IMR-90 (cell line): ENCODE data around the gene OR10AD1. TPM values are rescaled to one million over a fixed set of nuclear protein-coding genes. Genes with fewer than 3 reads are reported as not detected.
A peak's percentile ranks its signal among the peaks of the same experiment; 100 is the strongest.

Experiments used
- ATAC-seq: fragments of 200-7000 bp; cut with Tn5 transposase; 2 replicates; pipeline ENCODE4 v1.9.1; 2020; ENCODE audit warnings: low read depth, mild to moderate bottlenecking, moderate library complexity
- BruUV-seq: library from RNA; stranded (reverse); fragments of 400-500 nt; replicated peaks from 2 replicates; lab custom pipeline; 2021; lab: Mats Ljungman, UMichigan
- CTCF ChIA-PET: fragments of 300-600 bp; formaldehyde crosslinking; extraction: SDS; loops from one replicate; lab custom pipeline; 2021; ENCODE audit warnings: antibody characterized with exemption; lab: Yijun Ruan, JAX
- POLR2A ChIA-PET: fragments of 300-600 bp; sonication (Branson Sonifier 250); formaldehyde crosslinking; loops from one replicate; lab custom pipeline; 2022; ENCODE audit warnings: antibody characterized with exemption; ENCODE audit not compliant: unreplicated experiment; lab: Charles Lee
- DNase-seq: peaks from one replicate; pipeline ENCODE4 v3.0.0; 2013
- H2AFZ ChIP-seq: replicated peaks from 2 replicates; pipeline ENCODE3; 2013; ENCODE audit warnings: low read length, mild to moderate bottlenecking; ENCODE audit not compliant: poor library complexity
- H2AK5ac ChIP-seq: 2 replicates; pipeline ENCODE4 v1.6.1; 2013; ENCODE audit warnings: low read depth, low read length, inconsistent platforms
- H2AK9ac ChIP-seq: replicated peaks from 2 replicates; pipeline ENCODE3; 2013; ENCODE audit warnings: mild to moderate bottlenecking, low read depth, low read length, moderate library complexity; ENCODE audit not compliant: poor library complexity
- H2BK120ac ChIP-seq: 2 replicates; pipeline ENCODE4 v1.6.1; 2013; ENCODE audit warnings: low read depth, low read length, inconsistent platforms
- H2BK15ac ChIP-seq: 3 replicates; pipeline ENCODE4 v1.6.1; 2013; ENCODE audit warnings: low read depth, low read length, inconsistent platforms
- H2BK20ac ChIP-seq: 2 replicates; pipeline ENCODE4 v1.6.1; 2013; ENCODE audit warnings: low read depth, mild to moderate bottlenecking, inconsistent platforms, low read length, moderate library complexity
- H2BK5ac ChIP-seq: 2 replicates; pipeline ENCODE4 v1.6.1; 2013; ENCODE audit warnings: mild to moderate bottlenecking, low read depth, low read length, inconsistent platforms; ENCODE audit not compliant: poor library complexity, severe bottlenecking
- H3K14ac ChIP-seq: replicated peaks from 2 replicates; pipeline ENCODE4 v1.6.1; 2013; ENCODE audit warnings: low read depth, low read length, inconsistent platforms
- H3K18ac ChIP-seq: 2 replicates; pipeline ENCODE4 v1.6.1; 2013; ENCODE audit warnings: low read depth, low read length, control low read depth
- H3K23ac ChIP-seq: 2 replicates; pipeline ENCODE4 v1.6.1; 2013; ENCODE audit warnings: low read depth, low read length, inconsistent platforms
- H3K27ac ChIP-seq: 2 replicates; pipeline ENCODE4 v1.5.1; 2013; ENCODE audit warnings: mild to moderate bottlenecking, control low read depth, low read length; ENCODE audit not compliant: insufficient read depth
- H3K27me3 ChIP-seq: 2 replicates; pipeline ENCODE4 v1.6.1; 2013; ENCODE audit warnings: low read length; ENCODE audit not compliant: control insufficient read depth, insufficient read depth
- H3K36me3 ChIP-seq: 2 replicates; pipeline ENCODE4 v1.6.1; 2013; ENCODE audit warnings: low read length, mixed read lengths; ENCODE audit not compliant: control insufficient read depth, insufficient read depth
- H3K4ac ChIP-seq: 2 replicates; pipeline ENCODE4 v1.6.1; 2013; ENCODE audit warnings: low read depth, low read length, inconsistent platforms
- H3K4me1 ChIP-seq: 2 replicates; pipeline ENCODE4 v1.6.1; 2013; ENCODE audit warnings: low read length, mixed read lengths; ENCODE audit not compliant: control insufficient read depth, insufficient read depth
- H3K4me2 ChIP-seq: 2 replicates; pipeline ENCODE4 v1.6.1; 2013; ENCODE audit warnings: low read depth, mild to moderate bottlenecking, control low read depth, low read length, moderate library complexity
- H3K4me3 ChIP-seq: 2 replicates; pipeline ENCODE4 v1.5.1; 2013; ENCODE audit warnings: low read depth, mild to moderate bottlenecking, control low read depth, low read length, moderate library complexity; ENCODE audit not compliant: insufficient read depth
- H3K56ac ChIP-seq: 2 replicates; pipeline ENCODE4 v1.6.1; 2013; ENCODE audit warnings: low read length, inconsistent platforms; ENCODE audit not compliant: insufficient read depth; ENCODE audit errors: extremely low read depth
- H3K79me1 ChIP-seq, 2 experiments: 2 replicates each; pipeline ENCODE4 v1.6.1; 2013; ENCODE audit warnings: low read length in 2 of 2, inconsistent platforms in 1 of 2, low read depth in 1 of 2
- H3K9ac ChIP-seq: 2 replicates; pipeline ENCODE4 v1.6.1; 2013; ENCODE audit warnings: low read depth, low read length, control low read depth
- H3K9me1 ChIP-seq: 2 replicates; pipeline ENCODE4 v1.6.1; 2013; ENCODE audit warnings: low read length, inconsistent platforms; ENCODE audit not compliant: insufficient read depth
- H3K9me3 ChIP-seq: 2 replicates; pipeline ENCODE4 v1.6.1; 2013; ENCODE audit warnings: low read length; ENCODE audit not compliant: control insufficient read depth, insufficient read depth
- H4K20me1 ChIP-seq: 2 replicates; pipeline ENCODE4 v1.6.1; 2013; ENCODE audit warnings: low read length, inconsistent platforms; ENCODE audit not compliant: insufficient read depth
- H4K5ac ChIP-seq: 2 replicates; pipeline ENCODE4 v1.6.1; 2013; ENCODE audit warnings: mild to moderate bottlenecking, low read depth, low read length, control low read depth
- H4K8ac ChIP-seq, 2 experiments: 2 replicates each; pipeline ENCODE4 v1.6.1; 2013; ENCODE audit warnings: low read depth in 2 of 2, low read length in 2 of 2, control low read depth in 1 of 2, inconsistent platforms in 1 of 2
- H4K91ac ChIP-seq: 2 replicates; pipeline ENCODE4 v1.6.1; 2013; ENCODE audit warnings: low read depth, low read length, inconsistent platforms; ENCODE audit not compliant: insufficient read depth
- BHLHE40 ChIP-seq: fragments of 150-350 bp; IDR thresholded peaks from 2 replicates; pipeline ENCODE4 v1.6.1; 2016; ENCODE audit warnings: mild to moderate bottlenecking, low read depth, low read length
- CEBPB ChIP-seq: IDR thresholded peaks from 2 replicates; pipeline ENCODE4 v1.6.1; 2012; ENCODE audit warnings: low read depth, low read length, improper control_type of control experiment
- CHD1 ChIP-seq: IDR thresholded peaks from 2 replicates; pipeline ENCODE4 v1.6.1; 2012; ENCODE audit warnings: low read depth, low read length, improper control_type of control experiment
- FOS ChIP-seq: fragments of 150-350 bp; IDR thresholded peaks from 2 replicates; pipeline ENCODE4 v1.6.1; 2016; ENCODE audit warnings: low read depth, low read length
- MAFK ChIP-seq: IDR thresholded peaks from 2 replicates; pipeline ENCODE4 v1.6.1; 2012; ENCODE audit warnings: low read depth, low read length, improper control_type of control experiment
- MAZ ChIP-seq: IDR thresholded peaks from 2 replicates; pipeline ENCODE4 v1.6.1; 2012; ENCODE audit warnings: low read depth, mild to moderate bottlenecking, low read length, improper control_type of control experiment, moderate library complexity, borderline replicate concordance
- MXI1 ChIP-seq: IDR thresholded peaks from 2 replicates; pipeline ENCODE4 v1.6.1; 2012; ENCODE audit warnings: low read depth, mild to moderate bottlenecking, low read length, moderate library complexity, borderline replicate concordance
- NFE2L2 ChIP-seq: fragments of 150-350 bp; IDR thresholded peaks from 2 replicates; pipeline ENCODE4 v1.6.1; 2016; ENCODE audit warnings: low read depth, mild to moderate bottlenecking, low read length
- POLR2A ChIP-seq: IDR thresholded peaks from 2 replicates; pipeline ENCODE4 v1.6.1; 2012; ENCODE audit warnings: mild to moderate bottlenecking, low read depth, low read length
- RAD21 ChIP-seq: IDR thresholded peaks from 2 replicates; pipeline ENCODE4 v1.6.1; 2012; ENCODE audit warnings: low read length, improper control_type of control experiment
- RCOR1 ChIP-seq: IDR thresholded peaks from 2 replicates; pipeline ENCODE4 v1.6.1; 2012; ENCODE audit warnings: mild to moderate bottlenecking, low read length, improper control_type of control experiment; ENCODE audit not compliant: insufficient replicate concordance
- RFX5 ChIP-seq: IDR thresholded peaks from 2 replicates; pipeline ENCODE4 v1.8.0; 2012; ENCODE audit warnings: low read depth, mild to moderate bottlenecking, low read length, moderate library complexity
- SMC3 ChIP-seq: fragments of 150-350 bp; IDR thresholded peaks from 2 replicates; pipeline ENCODE4 v1.6.1; 2016; ENCODE audit warnings: low read depth, mild to moderate bottlenecking, antibody characterized with exemption, low read length, moderate library complexity
- WGBS, 2 experiments: methylation state at CpG; one replicate each; pipeline versions ENCODE4 v1.1.5 to v1.1.7; 2013; ENCODE audit warnings: missing lambda C conversion rate in 2 of 2; ENCODE audit not compliant: insufficient read length in 1 of 2; ENCODE audit errors: extremely low coverage in 2 of 2; 5-methylcytosine and 5-hydroxymethylcytosine counted together
- dilution Hi-C: fragments of 300-500 bp; cut with HindIII; formaldehyde crosslinking; loops from one replicate; pipeline ENCODE4 v1.14.3; 2018; ENCODE audit warnings: low sequenced_read_pairs; ENCODE audit not compliant: unreplicated experiment
- in situ Hi-C: fragments of 300-500 bp; cut with MboI; formaldehyde crosslinking; loops from 3 replicates; pipeline ENCODE4 v1.14.3; 2019; ENCODE audit warnings: low sequenced_read_pairs, inconsistent platforms, mixed read lengths
- intact Hi-C: fragments of 100-400 bp; cut with micrococcal nuclease; formaldehyde crosslinking; loops from 2 replicates; pipeline ENCODE4 v1.10.0; 2022
- polyA plus RNA-seq, 3 experiments: library from polyadenylated mRNA; depleted of rRNA; stranded (reverse); fragments of >200 nt; gene quantifications; 2 replicates each; pipeline ENCODE4 v1.2.3, GENCODE V29; 2012; ENCODE audit warnings: low replicate concordance in 1 of 3
- total RNA-seq: library from RNA; depleted of rRNA; stranded (reverse); fragments of >200 nt; gene quantifications from 2 replicates; pipeline ENCODE4 v1.2.3, GENCODE V29; 2012
- TF ChIP-seq, protein P1 (sequence below): fragments of 150-350 bp; IDR thresholded peaks from 2 replicates; pipeline ENCODE4 v1.6.1; 2017; ENCODE audit warnings: mild to moderate bottlenecking, antibody characterized with exemption, low read length, low read depth
- TF ChIP-seq, protein P2 (sequence below): fragments of 150-350 bp; IDR thresholded peaks from 2 replicates; pipeline ENCODE4 v1.6.1; 2016; ENCODE audit warnings: low read depth, mild to moderate bottlenecking, low read length, moderate library complexity, borderline replicate concordance
- TF ChIP-seq, protein P3 (sequence below): conservative IDR thresholded peaks from 2 replicates; pipeline ENCODE4 v1.5.1; 2012; ENCODE audit warnings: mild to moderate bottlenecking, low read depth, low read length, improper control_type of control experiment

Gene OR10AD1
- total and polyA plus RNA-seq, 2 of the 4 experiments (the other 2 are of a cell fraction): not detected

DNA sequence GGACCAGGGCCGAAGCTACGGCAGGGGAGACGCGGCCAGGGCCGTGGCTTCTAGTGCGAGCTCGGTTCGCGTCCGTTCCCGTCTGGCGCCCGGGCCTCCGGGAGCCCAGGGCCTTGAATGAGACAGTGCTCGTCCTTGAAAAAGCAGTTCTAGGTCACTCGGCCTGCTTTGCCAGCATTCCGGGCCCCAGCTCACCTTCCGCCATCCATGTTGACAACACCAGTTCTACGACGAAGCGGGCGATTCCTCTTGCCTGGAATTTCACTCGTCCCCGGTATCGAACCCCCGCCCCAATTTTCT, 4.5 kb downstream of the OR10AD1 start:
- peak overlapping the region; percentile 96 for H4K91ac ChIP-seq
- H3K27ac ChIP-seq: peak overlapping the region; percentile 77
- H3K27me3 ChIP-seq: peaks cover 5% of the 10 kb centered on the region
- no peak overlapping the region for H2BK20ac ChIP-seq
- peak overlapping the region; percentile 55 for H3K4me3 ChIP-seq
- H4K5ac ChIP-seq: peak overlapping the region; percentile 90
- no peaks in the 10 kb centered on the region for H3K36me3 ChIP-seq
- H2AK5ac ChIP-seq: peak overlapping the region; percentile 49
- BruUV-seq: TSS peak; percentile 70
- H3K23ac ChIP-seq: peak overlapping the region; percentile 97
- CTCF ChIA-PET: interaction anchor here (1.4 to 3.8 kb wide), 3 partner anchors 9 to 33 kb away, joined by 4 to 18 read pairs (median 5); partner anchors contain the start of gene CCDC184
- no peaks in the 10 kb centered on the region for H3K9me3 ChIP-seq
- H3K9ac ChIP-seq: peak overlapping the region; percentile 80
- POLR2A ChIA-PET: no interaction called here
- no peak for TF ChIP-seq RFX5
- TF ChIP-seq, protein P1, sequence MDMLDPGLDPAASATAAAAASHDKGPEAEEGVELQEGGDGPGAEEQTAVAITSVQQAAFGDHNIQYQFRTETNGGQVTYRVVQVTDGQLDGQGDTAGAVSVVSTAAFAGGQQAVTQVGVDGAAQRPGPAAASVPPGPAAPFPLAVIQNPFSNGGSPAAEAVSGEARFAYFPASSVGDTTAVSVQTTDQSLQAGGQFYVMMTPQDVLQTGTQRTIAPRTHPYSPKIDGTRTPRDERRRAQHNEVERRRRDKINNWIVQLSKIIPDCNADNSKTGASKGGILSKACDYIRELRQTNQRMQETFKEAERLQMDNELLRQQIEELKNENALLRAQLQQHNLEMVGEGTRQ: no peak
- no peak for TF ChIP-seq RCOR1
- no peak for TF ChIP-seq CEBPB
- TF ChIP-seq POLR2A: no peak
- no peak for TF ChIP-seq BHLHE40
- no peak for TF ChIP-seq RAD21
- TF ChIP-seq, protein P2, sequence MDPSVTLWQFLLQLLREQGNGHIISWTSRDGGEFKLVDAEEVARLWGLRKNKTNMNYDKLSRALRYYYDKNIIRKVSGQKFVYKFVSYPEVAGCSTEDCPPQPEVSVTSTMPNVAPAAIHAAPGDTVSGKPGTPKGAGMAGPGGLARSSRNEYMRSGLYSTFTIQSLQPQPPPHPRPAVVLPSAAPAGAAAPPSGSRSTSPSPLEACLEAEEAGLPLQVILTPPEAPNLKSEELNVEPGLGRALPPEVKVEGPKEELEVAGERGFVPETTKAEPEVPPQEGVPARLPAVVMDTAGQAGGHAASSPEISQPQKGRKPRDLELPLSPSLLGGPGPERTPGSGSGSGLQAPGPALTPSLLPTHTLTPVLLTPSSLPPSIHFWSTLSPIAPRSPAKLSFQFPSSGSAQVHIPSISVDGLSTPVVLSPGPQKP: no peak
- no peak for TF ChIP-seq FOS
- TF ChIP-seq MAZ: no peak
- TF ChIP-seq SMC3: no peak
- TF ChIP-seq MXI1: no peak
- no peak for TF ChIP-seq CHD1
- TF ChIP-seq MAFK: no peak
- no peak for TF ChIP-seq NFE2L2
- TF ChIP-seq, protein P3, sequence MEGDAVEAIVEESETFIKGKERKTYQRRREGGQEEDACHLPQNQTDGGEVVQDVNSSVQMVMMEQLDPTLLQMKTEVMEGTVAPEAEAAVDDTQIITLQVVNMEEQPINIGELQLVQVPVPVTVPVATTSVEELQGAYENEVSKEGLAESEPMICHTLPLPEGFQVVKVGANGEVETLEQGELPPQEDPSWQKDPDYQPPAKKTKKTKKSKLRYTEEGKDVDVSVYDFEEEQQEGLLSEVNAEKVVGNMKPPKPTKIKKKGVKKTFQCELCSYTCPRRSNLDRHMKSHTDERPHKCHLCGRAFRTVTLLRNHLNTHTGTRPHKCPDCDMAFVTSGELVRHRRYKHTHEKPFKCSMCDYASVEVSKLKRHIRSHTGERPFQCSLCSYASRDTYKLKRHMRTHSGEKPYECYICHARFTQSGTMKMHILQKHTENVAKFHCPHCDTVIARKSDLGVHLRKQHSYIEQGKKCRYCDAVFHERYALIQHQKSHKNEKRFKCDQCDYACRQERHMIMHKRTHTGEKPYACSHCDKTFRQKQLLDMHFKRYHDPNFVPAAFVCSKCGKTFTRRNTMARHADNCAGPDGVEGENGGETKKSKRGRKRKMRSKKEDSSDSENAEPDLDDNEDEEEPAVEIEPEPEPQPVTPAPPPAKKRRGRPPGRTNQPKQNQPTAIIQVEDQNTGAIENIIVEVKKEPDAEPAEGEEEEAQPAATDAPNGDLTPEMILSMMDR: no peak
- dilution Hi-C loops: no loop called here
- H3K18ac ChIP-seq: peak overlapping the region; percentile 81
- intact Hi-C loops: loop anchor here (5.0 kb wide), 2 partner anchors 154 to 614 kb away; partner anchors contain the start of gene ZNF641
- peak overlapping the region; percentile 77 for H3K4me2 ChIP-seq
- H2AK9ac ChIP-seq: peak overlapping the region; percentile 86
- H3K56ac ChIP-seq: 0 out of 2 replicates have a peak overlapping the region, but pooled peaks have one; percentile 71
- peak overlapping the region; percentile 94 for H3K4ac ChIP-seq
- ATAC-seq (peak; percentile 3; the same call in 1 of the 2 replicates), DNase-seq (no peak)
- peaks cover 6% of the 10 kb centered on the region; the same call in 1 of the 2 replicates for H3K4me1 ChIP-seq
- peak overlapping the region; percentile 70; the same call in 1 of the 3 replicates for H2BK15ac ChIP-seq
- peak overlapping the region; percentile 87 for H2BK5ac ChIP-seq
- H2AFZ ChIP-seq: peak overlapping the region; percentile 96
- peak overlapping the region; percentile 66; the same call in 1 of the 2 replicates for H2BK120ac ChIP-seq
- peak overlapping the region; percentile 97 for H3K14ac ChIP-seq
- peak overlapping the region; percentile 99 for H4K8ac ChIP-seq
- H4K20me1 ChIP-seq: no peaks in the 10 kb centered on the region
- 14% methylated on average over 16 of the region's 26 CpGs; no CpG with 5 or more reads in 1 of the 2 experiments for WGBS, 2 experiments
- H3K79me1 ChIP-seq: peaks cover 0 to 8% of the 10 kb centered on the region in 2 experiments; a peak in 2 of 4 replicates
- H3K9me1 ChIP-seq: peaks cover 3% of the 10 kb centered on the region; the same call in 1 of the 2 replicates
- in situ Hi-C loops: no loop called here
